K562 (cell line): ENCODE results near the gene ANO10.

Experiments
- ARID3A ChIP-seq: IDR thresholded peaks from 2 replicates; pipeline ENCODE4 v1.6.1; 2012; ENCODE audit warnings: low read depth, low read length, improper control_type of control experiment, borderline replicate concordance
- BRCA1 ChIP-seq, 2 experiments: fragments of 450-650 bp in 1 of 2; sonication (generic) in 1 of 2; formaldehyde crosslinking in 1 of 2; IDR thresholded peaks; 2 replicates each; pipeline versions ENCODE4 v1.5.0 to v1.6.1; 2017 to 2020; ENCODE audit warnings: mild to moderate bottlenecking in 1 of 2, missing genetic modification reagents in 1 of 2
- CTCF ChIP-seq, 3 experiments: IDR thresholded peaks in 2 of 3; conservative IDR thresholded peaks in 1 of 3; 2 replicates each; pipeline ENCODE4 v1.5.1; 2011 to 2012; ENCODE audit warnings: low read length in 3 of 3, mild to moderate bottlenecking in 3 of 3, control low read depth in 2 of 3, improper control_type of control experiment in 1 of 3, inconsistent platforms in 1 of 3, low read depth in 1 of 3, mixed read lengths in 1 of 3, moderate library complexity in 1 of 3; ENCODE audit not compliant: insufficient read depth in 2 of 3
- FOXK2 ChIP-seq, 2 experiments: fragments of 450-650 bp; IDR thresholded peaks in 1 of 2; conservative IDR thresholded peaks in 1 of 2; 2 replicates each; pipeline ENCODE4 v1.6.1; 2016; ENCODE audit warnings: low read depth in 2 of 2, mild to moderate bottlenecking in 1 of 2
- GMEB1 ChIP-seq: fragments of 250-450 bp; sonication (Bioruptor Pico); IDR thresholded peaks from 2 replicates; pipeline ENCODE4 v1.4.0; 2020; ENCODE audit warnings: mild to moderate bottlenecking
- HDAC2 ChIP-seq: fragments of 450-650 bp; IDR thresholded peaks from 2 replicates; pipeline ENCODE4 v1.6.1; 2016; ENCODE audit warnings: mild to moderate bottlenecking
- HMGXB4 ChIP-seq: sonication (generic); formaldehyde crosslinking; IDR thresholded peaks from 2 replicates; pipeline ENCODE4 v1.8.1; 2023; ENCODE audit warnings: mild to moderate bottlenecking, missing genetic modification reagents
- MAFG ChIP-seq: fragments of 450-650 bp; conservative IDR thresholded peaks from 2 replicates; pipeline ENCODE4 v1.6.1; 2016; ENCODE audit warnings: missing genetic modification characterization, missing compliant biosample characterization
- SNAPC5 ChIP-seq: fragments of 250-450 bp; sonication (Bioruptor Pico); IDR thresholded peaks from 2 replicates; pipeline ENCODE4 v1.8.0; 2021; ENCODE audit warnings: moderate library complexity, mild to moderate bottlenecking, inconsistent platforms
- ZBTB8A ChIP-seq: fragments of 450-650 bp; IDR thresholded peaks from 2 replicates; pipeline ENCODE4 v1.6.1; 2018; ENCODE audit warnings: mild to moderate bottlenecking, moderate library complexity; ENCODE audit not compliant: partially characterized antibody
- ZFX ChIP-seq: sonication (generic); formaldehyde crosslinking; IDR thresholded peaks from 2 replicates; pipeline ENCODE4 v1.8.0; 2022; ENCODE audit warnings: mild to moderate bottlenecking, missing genetic modification reagents, moderate library complexity
- ZNF23 ChIP-seq: fragments of 250-450 bp; sonication (Bioruptor Pico); IDR thresholded peaks from 2 replicates; pipeline ENCODE4 v1.4.0; 2020; ENCODE audit warnings: mild to moderate bottlenecking

- TF ChIP-seq GMEB1 (CRISPR knock-in tag): no peak
- TF ChIP-seq ARID3A: no peak
- no peak for TF ChIP-seq ZBTB8A
- TF ChIP-seq HDAC2: no peak
- no peak for TF ChIP-seq BRCA1 (IDR thresholded peaks at IDR 0.05)
- TF ChIP-seq BRCA1 (CRISPR knock-in tag; IDR thresholded peaks at IDR 0.05): no peak
- no peak for TF ChIP-seq CTCF (IDR thresholded peaks at IDR 0.05 in 2 of 3, conservative IDR thresholded peaks at IDR 0.05 in 1 of 3; ENCODE audit: insufficient read depth in 2 of 3, low read depth in 1 of 3, low read length in 3 of 3)
- no peak for TF ChIP-seq ZNF23 (CRISPR knock-in tag)
- no peak for TF ChIP-seq HMGXB4
- no peak for TF ChIP-seq MAFG (tag)
- TF ChIP-seq ZFX: no peak
- TF ChIP-seq SNAPC5 (CRISPR knock-in tag): no peak
- TF ChIP-seq FOXK2 (conservative IDR thresholded peaks at IDR 0.05 in 1 of 2, IDR thresholded peaks at IDR 0.05 in 1 of 2; ENCODE audit: low read depth in 2 of 2): no peak
Measured at GRCh38 chr3:43521941-43522340, 99.9 kb downstream of the ANO10 start.
